ENCODE measurements around the gene RBPMS2. TPM values are rescaled to one million over a fixed set of nuclear protein-coding genes. Genes with fewer than 3 reads are reported as not detected.
"Not testable (repeated sequence)": the region's sequence is repeated elsewhere in the genome, so short reads cannot be mapped to it uniquely, and the experiment has no call there.

RBPMS2 gene
- polyA plus RNA-seq, 1 donor (not counting 4 experiments of a cell fraction or from before 2014, with no cell fraction given) = not detected

- H3K79me2 ChIP-seq (ENCODE audit: control insufficient read depth, insufficient read depth, low read length) = no peaks in the 10 kb centered on the region
- H3K4me1 ChIP-seq (ENCODE audit: control insufficient read depth, extremely low read depth, insufficient read depth, low read length) = no peaks in the 10 kb centered on the region
- no peak overlapping the region for H2AFZ ChIP-seq (ENCODE audit: control insufficient read depth, low read length)
- no peak for TF ChIP-seq EZH2 (IDR thresholded peaks at IDR 0.05; ENCODE audit: low read length)
- TF ChIP-seq, protein P1, sequence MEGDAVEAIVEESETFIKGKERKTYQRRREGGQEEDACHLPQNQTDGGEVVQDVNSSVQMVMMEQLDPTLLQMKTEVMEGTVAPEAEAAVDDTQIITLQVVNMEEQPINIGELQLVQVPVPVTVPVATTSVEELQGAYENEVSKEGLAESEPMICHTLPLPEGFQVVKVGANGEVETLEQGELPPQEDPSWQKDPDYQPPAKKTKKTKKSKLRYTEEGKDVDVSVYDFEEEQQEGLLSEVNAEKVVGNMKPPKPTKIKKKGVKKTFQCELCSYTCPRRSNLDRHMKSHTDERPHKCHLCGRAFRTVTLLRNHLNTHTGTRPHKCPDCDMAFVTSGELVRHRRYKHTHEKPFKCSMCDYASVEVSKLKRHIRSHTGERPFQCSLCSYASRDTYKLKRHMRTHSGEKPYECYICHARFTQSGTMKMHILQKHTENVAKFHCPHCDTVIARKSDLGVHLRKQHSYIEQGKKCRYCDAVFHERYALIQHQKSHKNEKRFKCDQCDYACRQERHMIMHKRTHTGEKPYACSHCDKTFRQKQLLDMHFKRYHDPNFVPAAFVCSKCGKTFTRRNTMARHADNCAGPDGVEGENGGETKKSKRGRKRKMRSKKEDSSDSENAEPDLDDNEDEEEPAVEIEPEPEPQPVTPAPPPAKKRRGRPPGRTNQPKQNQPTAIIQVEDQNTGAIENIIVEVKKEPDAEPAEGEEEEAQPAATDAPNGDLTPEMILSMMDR (optimal IDR thresholded peaks at IDR 0.05 in 1 of 3, IDR thresholded peaks at IDR 0.05 in 1 of 3, conservative IDR thresholded peaks at IDR 0.05 in 1 of 3; ENCODE audit: extremely low read depth in 1 of 3, insufficient read depth in 2 of 3, low read length in 3 of 3) = no peak
- DNase-seq (ENCODE audit: low read depth, low spot score) (no peak), FAIRE-seq (no peak)
- H3K9me3 ChIP-seq (ENCODE audit: control insufficient read depth, low read depth, low read length) = no peaks in the 10 kb centered on the region
- H3K9ac ChIP-seq (ENCODE audit: control insufficient read depth, extremely low read depth, insufficient read depth, low read length) = no peak overlapping the region
- H3K27me3 ChIP-seq (ENCODE audit: control insufficient read depth, extremely low read depth, insufficient read depth, low read length) = peaks cover 20% of the 10 kb centered on the region
- no peaks in the 10 kb centered on the region for H3K9me1 ChIP-seq (ENCODE audit: control insufficient read depth, extremely low read depth, insufficient read depth, low read length)
- dilution Hi-C loops (cut with MboI; ENCODE audit: extremely low pct_ligation_motif_present, low sequenced_read_pairs) = no loop called here
- H3K36me3 ChIP-seq (ENCODE audit: control insufficient read depth in 2 of 2, extremely low read depth in 1 of 2, insufficient read depth in 2 of 2, low read length in 2 of 2) = no peaks in the 10 kb centered on the region
- no peak overlapping the region for H3K4me2 ChIP-seq (ENCODE audit: control insufficient read depth, extremely low read depth, insufficient read depth, low read depth, low read length)
- H3K27ac ChIP-seq (ENCODE audit: control insufficient read depth, insufficient read depth, low read length) = no peak overlapping the region
- no peak overlapping the region for H3K4me3 ChIP-seq (ENCODE audit: control insufficient read depth in 2 of 3, extremely low read depth in 1 of 3, insufficient read depth in 2 of 3, low read depth in 1 of 3, low read length in 3 of 3)
- no peaks in the 10 kb centered on the region for H4K20me1 ChIP-seq (ENCODE audit: control insufficient read depth, extremely low read depth, insufficient read depth, low read length)
Measured at GRCh38 chr15:64742921-64743320, 32.5 kb downstream of the RBPMS2 start.

DNA sequence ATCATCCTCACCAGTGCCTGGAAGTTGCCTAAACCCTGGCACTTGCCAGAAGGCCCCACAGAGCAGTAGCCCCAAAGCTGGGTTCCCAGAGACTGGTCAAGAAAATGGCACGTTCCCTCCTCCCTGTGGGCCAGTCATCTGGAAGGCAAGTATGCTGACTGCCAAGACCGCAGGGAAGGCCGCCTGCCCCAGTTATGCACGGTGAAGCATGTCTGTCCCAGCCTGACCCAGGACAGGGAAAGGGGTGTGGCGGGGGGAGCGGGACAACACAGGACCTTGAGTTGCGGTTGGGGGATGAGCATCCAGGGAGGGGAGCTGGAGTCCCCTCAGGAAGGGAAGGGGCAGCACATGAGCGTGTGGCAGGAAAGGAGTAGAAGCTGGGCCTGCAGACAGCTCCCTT is 33.0 kb downstream of the RBPMS2 start:
- Histone ChIP-seq H3K36me3 (ENCODE audit: control insufficient read depth in 2 of 2, extremely low read depth in 1 of 2, insufficient read depth in 2 of 2, low read length in 2 of 2) (no peaks in the 10 kb centered on the region), H3K79me2 (ENCODE audit: control insufficient read depth, insufficient read depth, low read length) (no peaks in the 10 kb centered on the region), H3K4me3 (ENCODE audit: control insufficient read depth in 2 of 3, extremely low read depth in 1 of 3, insufficient read depth in 2 of 3, low read depth in 1 of 3, low read length in 3 of 3) (no peak overlapping the region), H3K27me3 (ENCODE audit: control insufficient read depth, extremely low read depth, insufficient read depth, low read length) (peaks cover 15% of the 10 kb centered on the region), H4K20me1 (ENCODE audit: control insufficient read depth, extremely low read depth, insufficient read depth, low read length) (no peaks in the 10 kb centered on the region), H3K4me1 (ENCODE audit: control insufficient read depth, extremely low read depth, insufficient read depth, low read length) (no peaks in the 10 kb centered on the region), H3K9me3 (ENCODE audit: control insufficient read depth, low read depth, low read length) (no peaks in the 10 kb centered on the region), H3K9me1 (ENCODE audit: control insufficient read depth, extremely low read depth, insufficient read depth, low read length) (no peaks in the 10 kb centered on the region), H3K27ac (ENCODE audit: control insufficient read depth, insufficient read depth, low read length) (no peak overlapping the region), H3K9ac (ENCODE audit: control insufficient read depth, extremely low read depth, insufficient read depth, low read length) (no peak overlapping the region), H3K4me2 (ENCODE audit: control insufficient read depth, extremely low read depth, insufficient read depth, low read depth, low read length) (no peak overlapping the region), H2AFZ (ENCODE audit: control insufficient read depth, low read length) (no peak overlapping the region)
- no peak for FAIRE-seq
- dilution Hi-C loops (cut with MboI; ENCODE audit: extremely low pct_ligation_motif_present, low sequenced_read_pairs) = no loop called here
- DNase-seq (ENCODE audit: low read depth, low spot score) = no peak
- TF ChIP-seq EZH2 (IDR thresholded peaks at IDR 0.05; ENCODE audit: low read length) = no peak
- TF ChIP-seq, protein P1 (optimal IDR thresholded peaks at IDR 0.05 in 1 of 3, IDR thresholded peaks at IDR 0.05 in 1 of 3, conservative IDR thresholded peaks at IDR 0.05 in 1 of 3; ENCODE audit: extremely low read depth in 1 of 3, insufficient read depth in 2 of 3, low read length in 3 of 3) = no peak

- H3K9me1 ChIP-seq (ENCODE audit: control insufficient read depth, extremely low read depth, insufficient read depth, low read length); H3K4me3 ChIP-seq (ENCODE audit: control insufficient read depth in 2 of 3, extremely low read depth in 1 of 3, insufficient read depth in 2 of 3, low read depth in 1 of 3, low read length in 3 of 3); H3K9ac ChIP-seq (ENCODE audit: control insufficient read depth, extremely low read depth, insufficient read depth, low read length); DNase-seq (ENCODE audit: low read depth, low spot score); H2AFZ ChIP-seq (ENCODE audit: control insufficient read depth, low read length); H3K4me2 ChIP-seq (ENCODE audit: control insufficient read depth, extremely low read depth, insufficient read depth, low read depth, low read length); FAIRE-seq; H4K20me1 ChIP-seq (ENCODE audit: control insufficient read depth, extremely low read depth, insufficient read depth, low read length); H3K27me3 ChIP-seq (ENCODE audit: control insufficient read depth, extremely low read depth, insufficient read depth, low read length); H3K9me3 ChIP-seq (ENCODE audit: control insufficient read depth, low read depth, low read length); H3K4me1 ChIP-seq (ENCODE audit: control insufficient read depth, extremely low read depth, insufficient read depth, low read length); dilution Hi-C loops (cut with MboI; ENCODE audit: extremely low pct_ligation_motif_present, low sequenced_read_pairs); H3K79me2 ChIP-seq (ENCODE audit: control insufficient read depth, insufficient read depth, low read length); H3K27ac ChIP-seq (ENCODE audit: control insufficient read depth, insufficient read depth, low read length); H3K36me3 ChIP-seq (ENCODE audit: control insufficient read depth in 2 of 2, extremely low read depth in 1 of 2, insufficient read depth in 2 of 2, low read length in 2 of 2): not testable (repeated sequence)
Measured at GRCh38 chr15:64741708-64742107, 33.7 kb downstream of the RBPMS2 start.

All from keratinocyte (primary cell).